CD4-positive, CD25-positive, alpha-beta regulatory T cell (primary cell): ENCODE measurements around the gene MTG1. TPM values are rescaled to one million over a fixed set of nuclear protein-coding genes. Genes with fewer than 3 reads are reported as not detected.

ENCODE experiments used
- ATAC-seq, 2 donors: fragments of 150-1000 bp; cut with Tn5 transposase; one replicate each; pipeline ENCODE4 v1.10.0; 2021; ENCODE audit warnings: low read depth in 2 of 2, moderate number of reproducible peaks in 2 of 2, moderate library complexity in 1 of 2
- DNase-seq, 3 donors: peaks; one replicate each; pipeline versions ENCODE4 v3.0.0 to v3.0.0-alpha.2; 2012 to 2022; ENCODE audit warnings: mixed read lengths in 1 of 3
- H3K27ac ChIP-seq: one replicate; pipeline ENCODE4 v1.7.0; 2013; ENCODE audit warnings: mild to moderate bottlenecking, low read length; ENCODE audit not compliant: insufficient read depth, poor library complexity, severe bottlenecking
- H3K27me3 ChIP-seq: one replicate; pipeline ENCODE4 v1.7.0; 2013; ENCODE audit warnings: low read length; ENCODE audit not compliant: control insufficient read depth, insufficient read depth
- H3K36me3 ChIP-seq: one replicate; pipeline ENCODE4 v1.7.0; 2013; ENCODE audit warnings: mild to moderate bottlenecking, low read length, moderate library complexity; ENCODE audit not compliant: control insufficient read depth, insufficient read depth
- H3K4me1 ChIP-seq: 2 replicates; pipeline ENCODE4 v1.7.0; 2013; ENCODE audit warnings: mild to moderate bottlenecking, low read length; ENCODE audit not compliant: insufficient read depth, control insufficient read depth, poor library complexity, severe bottlenecking
- H3K4me3 ChIP-seq: one replicate; pipeline ENCODE4 v1.7.0; 2013; ENCODE audit warnings: low read depth, mild to moderate bottlenecking, low read length, moderate library complexity
- H3K9me3 ChIP-seq, 2 experiments: 1 replicate in 1 of 2; 2 replicates in 1 of 2; pipeline ENCODE4 v1.7.0; 2013; ENCODE audit warnings: low read length in 2 of 2, mild to moderate bottlenecking in 1 of 2, moderate library complexity in 1 of 2; ENCODE audit not compliant: control insufficient read depth in 2 of 2
- H3K27ac Mint-ChIP-seq, 3 donors: one replicate each; pipeline ENCODE4 v1.8.0; 2020 to 2022; ENCODE audit warnings: mild to moderate bottlenecking in 3 of 3, mixed read lengths in 3 of 3, moderate library complexity in 2 of 3
- H3K27me3 Mint-ChIP-seq: one replicate; pipeline ENCODE4 v1.8.0; 2022; ENCODE audit warnings: mild to moderate bottlenecking, mixed read lengths
- H3K36me3 Mint-ChIP-seq: one replicate; pipeline ENCODE4 v1.8.0; 2020; ENCODE audit warnings: mixed read lengths
- H3K4me1 Mint-ChIP-seq, 4 donors: one replicate each; pipeline ENCODE4 v1.8.0; 2020 to 2022; ENCODE audit warnings: mixed read lengths in 4 of 4, mild to moderate bottlenecking in 1 of 4
- H3K4me3 Mint-ChIP-seq, 4 donors: one replicate each; pipeline ENCODE4 v1.8.0; 2020 to 2022; ENCODE audit warnings: mild to moderate bottlenecking in 4 of 4, mixed read lengths in 4 of 4, moderate library complexity in 3 of 4
- H3K9me3 Mint-ChIP-seq, 7 donors: one replicate each; pipeline ENCODE4 v1.8.0; 2020 to 2022; ENCODE audit warnings: mixed read lengths in 7 of 7, mild to moderate bottlenecking in 3 of 7, moderate library complexity in 2 of 7
- polyA plus RNA-seq, 4 donors: library from polyadenylated mRNA; unstranded; fragments of 300-500 nt; fragmentation: Illumina TruSeq; gene quantifications; one replicate each; pipeline ENCODE4 v1.2.3, GENCODE V29; 2021
- total RNA-seq: library from RNA; stranded (reverse); gene quantifications from one replicate; pipeline ENCODE4 v1.2.3, GENCODE V29; 2022

The MTG1 gene
- total and polyA plus RNA-seq, 5 donors from 2014 or later, result 36.7 to 60.8 (median 37.6) TPM

DNA sequence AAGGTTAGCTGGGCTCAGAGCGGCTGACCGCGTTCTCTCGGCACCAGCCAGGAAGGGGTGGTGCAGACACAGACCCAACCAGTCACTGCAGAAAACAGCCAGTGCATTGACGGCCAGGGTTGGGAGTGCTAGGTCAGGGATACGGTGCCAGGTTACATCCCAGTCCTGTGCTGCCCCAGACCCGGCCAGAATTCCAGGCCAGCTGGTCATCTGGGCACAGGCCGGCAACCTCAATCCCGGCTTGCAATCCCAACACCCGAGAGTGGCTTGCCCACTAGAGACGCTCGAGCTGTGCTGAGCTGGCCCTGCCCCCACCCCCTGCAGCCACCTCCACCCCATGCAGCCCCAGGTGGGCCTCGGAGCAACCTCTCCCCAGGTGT is 43.0 kb upstream of the MTG1 start:
- no peak for ATAC-seq
- DNase-seq, result no peak
- H3K27ac ChIP-seq, result no peak overlapping the region
- Mint-ChIP-seq H3K27ac (no peak overlapping the region), H3K36me3 (no peaks in the 10 kb centered on the region), H3K27me3 (peaks cover 4% of the 10 kb centered on the region), H3K9me3 (peaks cover 0 to 2% (median 0%) of the 10 kb centered on the region in 7 donors), H3K4me1 (peaks cover 0 to 4% (median 2%) of the 10 kb centered on the region in 4 donors), H3K4me3 (no peak overlapping the region)
- no peak overlapping the region for H3K4me3 ChIP-seq
- H3K27me3 ChIP-seq, result no peaks in the 10 kb centered on the region
- no peaks in the 10 kb centered on the region for H3K36me3 ChIP-seq
- H3K9me3 ChIP-seq, result no peaks in the 10 kb centered on the region
- H3K4me1 ChIP-seq, result peaks cover under 1% of the 10 kb centered on the region

DNA sequence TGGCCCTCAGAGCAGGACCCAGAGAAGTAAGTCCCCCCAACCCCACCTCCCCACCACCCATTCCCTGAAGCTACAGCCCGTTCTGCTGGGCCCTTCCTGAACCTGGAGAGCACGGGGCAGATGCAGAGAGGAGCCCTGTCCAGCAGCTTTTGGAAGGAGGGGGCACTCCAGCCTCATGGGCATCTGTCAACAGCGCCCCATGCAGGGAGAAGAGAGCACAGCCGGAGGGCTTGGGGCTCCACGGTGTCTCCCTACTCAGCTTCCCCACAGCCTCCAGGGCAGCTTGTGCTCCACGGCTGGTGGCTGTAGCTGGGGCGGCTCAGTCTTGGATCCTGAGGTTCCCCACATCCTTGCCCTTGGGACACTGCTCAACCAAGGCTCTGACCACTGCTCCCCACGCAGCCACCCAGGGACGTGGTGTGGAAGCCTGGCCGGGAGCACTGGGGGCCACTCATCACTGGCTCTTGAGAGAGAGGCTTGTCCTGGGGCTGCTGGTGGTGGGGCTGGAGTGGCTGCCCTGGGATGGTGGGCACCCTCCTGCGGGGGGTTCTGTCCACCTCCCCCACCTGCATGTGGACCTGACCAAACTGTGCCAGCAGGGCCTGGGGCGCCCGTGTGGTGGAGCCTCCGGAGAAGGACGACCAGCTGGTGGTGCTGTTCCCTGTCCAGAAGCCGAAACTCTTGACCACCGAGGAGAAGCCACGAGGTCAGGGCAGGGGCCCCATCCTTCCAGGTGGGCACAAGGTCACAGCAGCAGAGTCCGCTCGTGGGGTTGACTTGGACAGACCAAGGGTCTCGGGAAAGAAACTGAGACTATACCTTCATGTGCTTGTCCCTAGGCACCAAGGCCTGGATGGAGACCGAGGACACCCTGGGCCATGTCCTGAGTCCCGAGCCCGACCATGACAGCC is 42.3 kb upstream of the MTG1 start:
- no peaks in the 10 kb centered on the region for H3K36me3 Mint-ChIP-seq
- no peak for DNase-seq
- peaks cover 0 to 9% (median 2%) of the 10 kb centered on the region in 4 donors for H3K4me1 Mint-ChIP-seq
- Histone ChIP-seq H3K4me3 (no peak overlapping the region), H3K4me1 (peaks cover 8% of the 10 kb centered on the region), H3K36me3 (no peaks in the 10 kb centered on the region), H3K27ac (no peak overlapping the region), H3K27me3 (no peaks in the 10 kb centered on the region), H3K9me3 (no peaks in the 10 kb centered on the region)
- H3K4me3 Mint-ChIP-seq, result no peak overlapping the region
- ATAC-seq, result no peak
- no peak overlapping the region for H3K27ac Mint-ChIP-seq
- H3K9me3 Mint-ChIP-seq, result peaks cover 0 to 2% (median 0%) of the 10 kb centered on the region in 7 donors
- H3K27me3 Mint-ChIP-seq, result peaks cover 4% of the 10 kb centered on the region

DNA sequence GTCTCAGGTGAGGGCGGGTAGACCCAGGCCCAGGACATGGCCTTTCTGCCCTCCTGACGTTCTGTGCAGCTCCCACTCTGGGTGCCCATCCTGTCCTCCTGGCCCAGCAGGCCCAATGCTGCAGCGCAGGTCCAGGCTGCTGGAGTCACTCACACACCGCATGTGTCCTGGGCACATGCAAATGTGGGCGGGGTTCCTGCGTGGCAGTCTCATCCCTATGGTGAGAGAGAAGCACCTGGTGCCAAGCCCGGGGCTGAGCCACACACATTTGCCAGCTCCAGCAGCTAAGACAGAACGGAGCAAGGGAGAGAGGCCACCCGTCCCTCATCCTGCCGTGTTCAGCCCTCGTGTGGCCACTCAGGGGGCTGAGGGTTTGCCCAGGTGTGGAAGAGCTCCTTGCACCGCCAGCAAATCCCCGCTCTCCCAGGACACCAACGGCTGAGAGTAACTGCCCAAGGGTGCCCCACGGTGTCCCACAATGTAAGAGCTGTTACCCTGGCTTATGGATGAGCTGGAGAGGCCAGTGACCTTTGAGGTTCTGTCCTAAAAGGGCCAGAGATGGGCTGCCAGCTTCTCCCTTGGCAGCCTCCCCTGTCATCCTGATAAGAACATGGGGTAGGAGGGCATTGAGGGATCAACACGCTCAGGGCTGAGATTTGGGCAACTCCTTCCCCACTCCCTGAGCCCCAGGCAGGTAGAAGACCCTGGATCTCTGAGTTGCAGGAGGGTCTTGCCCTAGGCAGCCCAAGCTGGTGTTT is 40.6 kb upstream of the MTG1 start:
- H3K36me3 ChIP-seq, result no peaks in the 10 kb centered on the region
- peaks cover 0 to 2% (median 0%) of the 10 kb centered on the region in 7 donors for H3K9me3 Mint-ChIP-seq
- no peaks in the 10 kb centered on the region for H3K36me3 Mint-ChIP-seq
- H3K9me3 ChIP-seq, result no peaks in the 10 kb centered on the region
- H3K4me1 ChIP-seq, result peaks cover 18% of the 10 kb centered on the region
- no peak for DNase-seq
- H3K27ac Mint-ChIP-seq, result no peak overlapping the region
- no peak overlapping the region for H3K27ac ChIP-seq
- peaks cover 0 to 12% (median 2%) of the 10 kb centered on the region in 4 donors for H3K4me1 Mint-ChIP-seq
- peaks cover 4% of the 10 kb centered on the region for H3K27me3 Mint-ChIP-seq
- H3K4me3 ChIP-seq, result no peak overlapping the region
- no peaks in the 10 kb centered on the region for H3K27me3 ChIP-seq
- no peak overlapping the region for H3K4me3 Mint-ChIP-seq
- ATAC-seq, result no peak

DNA sequence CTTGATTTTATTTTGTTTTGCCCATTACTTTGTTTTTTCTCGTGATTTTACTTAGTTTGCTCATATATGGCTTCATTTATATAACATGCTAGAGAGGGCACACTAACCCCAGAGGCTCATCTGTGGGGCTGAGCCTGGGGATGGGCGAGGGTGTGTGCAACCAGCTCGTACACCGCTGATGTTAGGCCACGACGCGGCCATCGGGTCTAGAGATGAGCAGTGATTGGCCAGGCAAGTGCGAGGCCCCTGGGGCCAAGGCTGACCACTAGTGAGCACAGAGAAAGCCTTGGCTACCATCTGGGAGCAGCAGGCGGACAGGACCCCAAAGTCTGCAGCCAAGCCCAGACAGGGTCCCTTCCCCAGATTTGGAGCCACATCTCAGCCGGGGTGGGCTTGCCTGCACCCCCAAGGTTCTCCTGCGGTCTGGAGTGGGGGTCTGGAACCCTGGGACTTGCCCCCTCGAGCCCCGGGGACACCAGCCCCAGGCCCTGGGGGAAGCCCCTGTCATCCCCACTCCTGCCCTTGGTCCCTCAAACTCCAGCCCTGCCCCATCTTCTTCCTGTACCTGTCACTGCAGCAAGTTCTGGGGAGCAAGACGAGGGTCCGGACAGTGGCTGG is 39.9 kb upstream of the MTG1 start:
- Histone ChIP-seq H3K36me3 (no peaks in the 10 kb centered on the region), H3K27me3 (no peaks in the 10 kb centered on the region), H3K27ac (no peak overlapping the region), H3K4me1 (peaks cover 18% of the 10 kb centered on the region), H3K4me3 (no peak overlapping the region), H3K9me3 (no peaks in the 10 kb centered on the region)
- DNase-seq, result no peak
- Mint-ChIP-seq H3K9me3 (peaks cover 0 to under 1% (median 0%) of the 10 kb centered on the region in 7 donors), H3K4me3 (peak overlapping the region in 1 of 4 donors; percentile 43), H3K36me3 (no peaks in the 10 kb centered on the region), H3K27me3 (peaks cover 4% of the 10 kb centered on the region), H3K4me1 (peaks cover 0 to 11% (median 1%) of the 10 kb centered on the region in 4 donors), H3K27ac (peak overlapping the region in 1 of 3 donors; percentile 25)
- no peak for ATAC-seq

DNA sequence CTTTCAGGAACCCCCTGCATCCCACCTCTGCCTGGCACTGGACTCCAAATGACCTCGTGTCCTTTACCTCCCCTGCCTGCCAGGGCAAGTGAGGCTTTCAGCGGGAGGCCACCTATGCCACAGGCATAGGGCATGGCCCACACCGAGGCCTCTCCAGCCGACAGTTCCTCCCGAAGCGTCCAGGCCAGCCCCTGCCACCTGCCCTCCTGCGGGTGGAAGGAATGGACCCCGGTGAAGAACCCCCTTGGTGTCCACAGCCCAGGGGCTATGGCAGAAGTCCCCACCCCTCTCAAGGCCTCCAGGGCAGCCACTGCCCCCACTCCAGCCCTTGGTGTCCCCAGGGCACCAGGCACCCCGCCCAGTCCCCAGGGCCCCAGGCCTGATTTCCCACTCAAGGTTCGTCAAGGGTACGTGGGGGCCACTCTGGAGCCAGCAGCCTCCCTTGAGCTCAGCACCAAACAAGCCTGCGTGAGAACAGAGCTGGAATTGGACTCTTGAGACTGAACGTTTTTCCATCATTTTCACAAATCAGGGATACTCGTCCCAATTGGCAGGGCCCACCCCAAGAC is 39.2 kb upstream of the MTG1 start:
- Mint-ChIP-seq H3K27me3 (peaks cover 4% of the 10 kb centered on the region), H3K36me3 (no peaks in the 10 kb centered on the region), H3K4me3 (peak overlapping the region in 1 of 4 donors; percentile 43), H3K27ac (no peak overlapping the region), H3K4me1 (peaks cover 0 to 9% (median 0%) of the 10 kb centered on the region in 4 donors), H3K9me3 (no peaks in the 10 kb centered on the region)
- no peak for DNase-seq
- no peaks in the 10 kb centered on the region for H3K36me3 ChIP-seq
- no peaks in the 10 kb centered on the region for H3K9me3 ChIP-seq
- no peaks in the 10 kb centered on the region for H3K27me3 ChIP-seq
- no peak overlapping the region for H3K4me3 ChIP-seq
- ATAC-seq, result no peak
- H3K4me1 ChIP-seq, result peaks cover 18% of the 10 kb centered on the region
- H3K27ac ChIP-seq, result no peak overlapping the region

DNA sequence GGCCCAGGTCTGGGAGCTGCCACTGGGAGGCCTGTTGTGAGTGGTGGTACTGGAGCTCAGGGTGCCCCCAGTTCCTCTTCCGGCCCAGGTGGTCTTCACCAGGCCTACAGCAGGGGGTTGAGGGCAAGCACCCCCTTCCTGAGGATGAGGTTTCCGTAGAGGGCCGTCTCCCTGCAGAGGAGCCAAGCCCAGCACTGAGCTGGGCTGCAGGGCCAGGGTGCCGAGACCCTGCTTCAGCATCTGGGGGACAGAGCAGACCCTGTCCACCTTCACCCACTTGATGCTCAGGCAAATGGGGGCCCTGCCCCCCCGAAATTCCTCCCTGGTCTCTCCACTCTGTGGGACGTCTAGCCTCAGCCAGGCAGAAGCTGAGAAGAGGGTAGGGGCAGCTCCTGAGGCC is 38.7 kb upstream of the MTG1 start:
- Histone ChIP-seq H3K27me3 (no peaks in the 10 kb centered on the region), H3K9me3 (no peaks in the 10 kb centered on the region), H3K36me3 (no peaks in the 10 kb centered on the region), H3K27ac (no peak overlapping the region), H3K4me1 (peaks cover 18% of the 10 kb centered on the region), H3K4me3 (no peak overlapping the region)
- H3K36me3 Mint-ChIP-seq, result no peaks in the 10 kb centered on the region
- peaks cover 4% of the 10 kb centered on the region for H3K27me3 Mint-ChIP-seq
- no peak for ATAC-seq
- no peak overlapping the region for H3K4me3 Mint-ChIP-seq
- no peaks in the 10 kb centered on the region for H3K9me3 Mint-ChIP-seq
- peaks cover 0 to 9% (median 2%) of the 10 kb centered on the region in 4 donors for H3K4me1 Mint-ChIP-seq
- H3K27ac Mint-ChIP-seq, result no peak overlapping the region
- DNase-seq, result no peak

DNA sequence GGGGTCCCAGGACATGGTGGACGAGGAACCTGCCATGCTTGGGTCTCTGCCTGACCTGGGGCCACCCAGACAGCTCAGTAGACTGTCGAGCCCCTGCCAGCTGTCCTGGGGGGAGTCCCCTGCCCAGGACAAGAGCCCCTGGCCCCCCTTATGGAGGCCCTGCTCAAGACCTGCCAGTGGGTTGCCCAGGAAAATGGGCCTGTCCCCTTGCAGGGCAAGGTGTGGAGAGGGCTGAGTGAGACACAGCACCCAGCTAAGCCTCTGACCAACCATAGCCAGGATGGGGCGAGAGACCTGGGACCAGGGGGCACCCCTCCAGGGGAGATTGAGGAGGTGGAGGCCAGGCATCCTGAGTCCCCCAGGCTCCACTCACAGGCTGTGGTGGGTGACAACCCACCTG is 38.0 kb upstream of the MTG1 start:
- Histone ChIP-seq H3K9me3 (no peaks in the 10 kb centered on the region), H3K27ac (no peak overlapping the region), H3K27me3 (no peaks in the 10 kb centered on the region), H3K36me3 (no peaks in the 10 kb centered on the region), H3K4me1 (peaks cover 18% of the 10 kb centered on the region), H3K4me3 (no peak overlapping the region)
- ATAC-seq (no peak), DNase-seq (no peak)
- H3K4me3 Mint-ChIP-seq, result peak overlapping the region; percentile 70 to 79 (median 75)
- no peak overlapping the region for H3K27ac Mint-ChIP-seq
- no peaks in the 10 kb centered on the region for H3K9me3 Mint-ChIP-seq
- H3K4me1 Mint-ChIP-seq, result peaks cover 0 to 10% (median 3%) of the 10 kb centered on the region in 4 donors
- H3K36me3 Mint-ChIP-seq, result no peaks in the 10 kb centered on the region
- H3K27me3 Mint-ChIP-seq, result peaks cover 4% of the 10 kb centered on the region
